Measurements from ENCODE around the gene SLC44A5. TPM values are rescaled to one million over a fixed set of nuclear protein-coding genes. Genes with fewer than 3 reads are reported as not detected.

SLC44A5 gene
- polyA plus RNA-seq, 3 donors = not detected

- no peaks in the 10 kb centered on the region for H3K36me3 Mint-ChIP-seq
- Histone ChIP-seq H3K27ac (ENCODE audit: low read depth in 1 of 2, low read length in 2 of 2) (no peak overlapping the region), H3K9ac (ENCODE audit: insufficient read depth, low read length, poor library complexity, severe bottlenecking) (no peak overlapping the region), H3K4me3 (replicated peaks in 1 of 3; ENCODE audit: low read depth in 2 of 3, low read length in 3 of 3) (no peak overlapping the region), H2AFZ (ENCODE audit: insufficient read depth, low read depth, low read length, poor library complexity, severe bottlenecking) (no peak overlapping the region), H3K9me3 (replicated peaks in 1 of 2; ENCODE audit: control insufficient read depth in 1 of 2, insufficient read depth in 1 of 2, low read length in 2 of 2) (peaks cover 0 to 10% of the 10 kb centered on the region in 2 donors), H3K27me3 (ENCODE audit: control insufficient read depth in 2 of 2, insufficient read depth in 2 of 2, low read length in 2 of 2) (no peaks in the 10 kb centered on the region), H3K36me3 (replicated peaks in 1 of 2; ENCODE audit: control insufficient read depth in 1 of 2, insufficient read depth in 2 of 2, low read length in 2 of 2) (no peaks in the 10 kb centered on the region), H3K4me2 (replicated peaks; ENCODE audit: extremely low read depth, low read length, poor library complexity, severe bottlenecking) (no peak overlapping the region), H3K79me2 (ENCODE audit: insufficient read depth, low read length) (no peaks in the 10 kb centered on the region), H4K20me1 (ENCODE audit: insufficient read depth, low read length) (no peaks in the 10 kb centered on the region), H3K4me1 (ENCODE audit: control insufficient read depth in 1 of 2, insufficient read depth in 2 of 2, low read length in 2 of 2) (no peaks in the 10 kb centered on the region)
- peaks cover 0 to 12% (median 11%) of the 10 kb centered on the region in 7 donors for H3K9me3 Mint-ChIP-seq
- H3K27me3 Mint-ChIP-seq (ENCODE audit: low read depth in 3 of 3) = peaks cover 0 to 3% (median 0%) of the 10 kb centered on the region in 3 donors
- no peak overlapping the region for H3K4me3 Mint-ChIP-seq
- no peak for DNase-seq
- intact Hi-C loops (cut with micrococcal nuclease) = no loop called here
- TF ChIP-seq CTCF (IDR thresholded peaks at IDR 0.05) = no peak
- no peak overlapping the region for H3K27ac Mint-ChIP-seq
- 100% methylated on average over 1 of the region's 5 CpGs for WGBS (ENCODE audit: insufficient coverage)
- H3K4me1 Mint-ChIP-seq = no peaks in the 10 kb centered on the region
Measured at GRCh38 chr1:75472089-75472970, 138.6 kb downstream of the SLC44A5 start.

- Mint-ChIP-seq H3K27me3 (ENCODE audit: low read depth in 3 of 3) (no peaks in the 10 kb centered on the region), H3K4me1 (no peaks in the 10 kb centered on the region), H3K36me3 (no peaks in the 10 kb centered on the region), H3K4me3 (no peak overlapping the region), H3K27ac (no peak overlapping the region), H3K9me3 (peaks cover 0 to 8% (median 4%) of the 10 kb centered on the region in 7 donors)
- Histone ChIP-seq H4K20me1 (ENCODE audit: insufficient read depth, low read length) (no peaks in the 10 kb centered on the region), H3K27ac (ENCODE audit: low read depth in 1 of 2, low read length in 2 of 2) (no peak overlapping the region), H3K4me1 (ENCODE audit: control insufficient read depth in 1 of 2, insufficient read depth in 2 of 2, low read length in 2 of 2) (no peaks in the 10 kb centered on the region), H2AFZ (ENCODE audit: insufficient read depth, low read depth, low read length, poor library complexity, severe bottlenecking) (no peak overlapping the region), H3K4me3 (replicated peaks in 1 of 3; ENCODE audit: low read depth in 2 of 3, low read length in 3 of 3) (no peak overlapping the region), H3K36me3 (replicated peaks in 1 of 2; ENCODE audit: control insufficient read depth in 1 of 2, insufficient read depth in 2 of 2, low read length in 2 of 2) (no peaks in the 10 kb centered on the region), H3K9ac (ENCODE audit: insufficient read depth, low read length, poor library complexity, severe bottlenecking) (no peak overlapping the region), H3K79me2 (ENCODE audit: insufficient read depth, low read length) (no peaks in the 10 kb centered on the region), H3K4me2 (replicated peaks; ENCODE audit: extremely low read depth, low read length, poor library complexity, severe bottlenecking) (no peak overlapping the region), H3K9me3 (replicated peaks in 1 of 2; ENCODE audit: control insufficient read depth in 1 of 2, insufficient read depth in 1 of 2, low read length in 2 of 2) (peaks cover 0 to 6% of the 10 kb centered on the region in 2 donors), H3K27me3 (ENCODE audit: control insufficient read depth in 2 of 2, insufficient read depth in 2 of 2, low read length in 2 of 2) (no peaks in the 10 kb centered on the region)
- no peak for DNase-seq
- intact Hi-C loops (cut with micrococcal nuclease) = no loop called here
- 71% methylated on average over 1 of the region's 3 CpGs for WGBS (ENCODE audit: insufficient coverage)
- no peak for TF ChIP-seq CTCF (IDR thresholded peaks at IDR 0.05)
Measured at GRCh38 chr1:75471252-75471651, 139.7 kb downstream of the SLC44A5 start.
